Bone marrow (tissue), 2 donors: Measurements from ENCODE around the gene RGS8.

ENCODE experiments used
- DNase-seq, 2 donors: peaks; one replicate each; lab custom pipeline; 2025; lab: John Stamatoyannopoulos, UW

Gene RGS8, protein sequence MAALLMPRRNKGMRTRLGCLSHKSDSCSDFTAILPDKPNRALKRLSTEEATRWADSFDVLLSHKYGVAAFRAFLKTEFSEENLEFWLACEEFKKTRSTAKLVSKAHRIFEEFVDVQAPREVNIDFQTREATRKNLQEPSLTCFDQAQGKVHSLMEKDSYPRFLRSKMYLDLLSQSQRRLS

DNA sequence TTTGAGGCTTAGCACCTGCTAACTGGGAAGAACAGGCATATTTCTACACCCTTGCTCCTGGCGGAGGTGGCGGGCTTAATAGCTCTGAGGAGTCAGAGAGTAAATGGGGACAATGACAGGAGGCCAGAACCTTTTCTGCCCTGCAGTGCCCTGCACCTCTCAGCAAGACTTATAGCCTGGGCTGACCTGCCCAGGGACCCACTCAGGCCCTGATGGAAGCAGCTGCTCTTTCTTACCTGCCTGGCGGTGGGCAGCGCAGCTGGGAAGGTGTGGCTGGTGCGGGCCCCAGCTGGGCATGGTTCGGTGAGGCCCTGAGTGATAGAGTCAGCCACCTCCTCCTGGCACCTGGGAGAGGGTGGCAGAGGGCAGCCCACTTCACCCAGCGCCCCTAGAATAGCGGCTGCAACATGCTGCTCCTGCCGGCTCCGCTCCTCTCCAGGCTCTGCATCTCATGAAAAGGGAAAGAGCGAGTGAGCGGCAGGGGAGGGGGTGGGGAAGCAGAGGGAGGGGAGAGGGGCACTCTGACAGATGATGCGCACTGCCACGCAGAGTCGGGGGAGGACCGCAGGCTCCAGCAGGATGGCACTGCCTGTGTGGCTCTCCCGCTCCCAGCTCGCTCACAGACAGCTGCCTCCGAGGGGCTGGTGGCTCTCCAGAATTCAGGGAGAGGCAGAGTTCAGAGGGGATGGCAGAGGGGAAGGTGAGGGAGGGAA is at the start of gene RGS8:
Gene RGS8 (minus strand): TSS at position 472 of the 713 bp plus-strand sequence. CDS start 14,938 bp downstream, outside the sequence.
- DNase-seq = no peak

DNA sequence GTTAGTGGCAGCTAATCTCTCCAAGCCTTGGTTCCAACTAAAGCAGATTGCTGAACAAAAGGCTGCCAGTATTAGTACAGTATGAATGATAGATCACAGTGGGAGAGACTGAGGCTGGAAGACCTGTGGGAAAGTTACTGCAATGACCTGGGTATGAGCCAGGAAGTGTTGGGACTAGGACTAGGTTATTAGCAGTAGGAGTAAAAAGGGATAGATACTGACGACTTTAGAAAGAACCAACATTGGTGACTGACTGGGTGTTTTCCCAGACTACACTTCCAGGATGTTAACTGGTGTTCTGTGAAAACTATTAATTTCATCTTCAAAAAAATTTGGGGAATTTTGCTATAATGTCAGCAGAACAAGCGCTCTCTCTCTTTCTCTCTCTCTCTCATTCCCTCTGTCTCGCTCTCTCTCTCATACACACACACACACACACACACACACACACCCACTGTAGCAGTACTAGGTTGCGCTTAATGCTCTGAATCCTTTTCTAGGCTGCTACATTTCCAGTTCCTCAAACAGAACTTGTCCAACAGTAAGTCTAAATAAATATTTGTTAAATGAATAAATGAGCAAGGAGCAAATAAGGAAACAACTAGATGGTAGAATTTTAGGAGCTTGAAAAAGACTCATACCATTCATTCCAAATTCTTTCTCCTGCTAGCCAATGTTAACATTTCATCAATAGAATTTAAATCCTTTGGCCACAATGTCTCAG is 47.6 kb upstream of the RGS8 start:
- DNase-seq = no peak

DNA sequence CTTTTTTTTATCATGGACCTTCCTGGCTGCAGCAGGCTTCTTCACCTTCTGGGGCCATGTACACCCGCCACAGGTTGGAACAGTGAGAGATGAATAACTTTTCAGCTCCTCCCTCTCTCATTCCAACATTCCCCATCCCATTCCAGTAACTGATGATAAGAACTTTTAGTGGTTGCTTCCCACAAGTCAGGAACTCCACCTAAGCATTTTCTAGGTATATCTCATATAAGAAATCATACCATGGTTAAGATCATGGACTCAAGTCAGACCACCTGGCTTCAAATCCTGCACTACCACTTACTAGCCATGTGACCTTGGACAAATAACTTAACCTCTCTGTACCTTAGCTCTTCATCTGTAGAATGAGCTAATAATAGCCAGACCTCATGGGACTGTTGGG is 42.5 kb upstream of the RGS8 start:
- DNase-seq = no peak

DNA sequence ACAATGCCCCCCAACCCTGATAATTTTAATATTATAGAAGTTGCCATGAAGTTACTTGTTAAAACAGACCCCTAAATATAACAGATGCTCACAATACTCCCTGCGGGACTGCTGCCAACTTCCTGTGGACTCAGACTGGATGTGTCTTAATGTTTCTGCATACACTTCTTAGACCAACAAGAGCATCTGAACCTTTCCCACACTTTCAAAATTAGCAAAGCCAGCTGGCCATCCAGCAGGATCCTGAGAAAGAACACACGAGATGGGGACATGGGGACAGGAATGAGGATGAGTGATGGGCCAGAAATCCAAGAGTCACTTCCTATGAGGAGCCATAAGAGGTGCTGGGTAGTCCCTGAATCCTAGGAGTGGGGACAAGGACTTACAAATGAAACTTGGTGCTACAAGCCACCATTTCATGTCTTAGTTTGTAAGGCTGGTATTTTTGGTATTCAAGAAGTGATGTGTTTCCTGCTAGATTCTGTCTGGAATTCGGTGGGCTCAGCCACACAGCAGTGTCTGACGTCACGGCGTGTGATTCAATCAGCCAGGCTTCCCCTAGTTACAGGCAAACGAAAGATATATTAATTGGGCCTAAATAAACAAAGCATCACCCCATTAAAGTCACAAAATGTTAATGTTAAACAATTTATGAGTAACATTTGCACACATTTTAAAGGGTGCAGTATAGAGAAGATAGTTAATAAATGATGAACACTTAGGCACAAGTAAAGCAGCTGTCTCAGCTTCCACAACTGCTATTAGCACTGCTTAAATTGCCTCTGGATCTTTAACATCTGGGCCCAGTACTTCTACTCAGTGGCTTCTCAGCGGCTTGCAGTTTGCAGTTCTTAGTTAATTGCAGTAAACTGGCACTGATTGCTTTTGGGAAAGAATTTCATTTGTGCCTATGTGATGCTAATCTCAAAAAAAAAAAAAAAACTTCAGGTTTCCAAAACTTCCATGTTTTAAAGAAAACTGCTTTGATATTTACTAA is 41.2 kb upstream of the RGS8 start:
- no peak for DNase-seq

DNA sequence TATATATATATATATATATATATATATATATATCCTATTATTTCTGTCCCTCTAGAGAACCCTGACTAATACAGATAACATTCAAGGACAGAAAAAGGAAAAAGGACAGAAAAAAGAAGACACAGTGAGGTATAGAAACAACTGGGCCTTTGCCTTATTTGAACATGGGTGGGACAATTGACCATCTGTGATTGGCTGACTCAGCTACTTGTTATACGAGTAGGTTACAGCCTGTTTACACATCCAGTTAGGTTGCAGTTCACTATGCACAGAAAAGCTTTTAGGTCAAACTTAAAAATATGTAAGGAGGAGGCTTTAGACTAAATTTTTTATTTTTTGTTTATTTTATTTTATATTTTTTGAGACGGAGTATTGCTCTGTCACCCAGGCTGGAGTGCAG is 39.8 kb upstream of the RGS8 start:
- no peak for DNase-seq

DNA sequence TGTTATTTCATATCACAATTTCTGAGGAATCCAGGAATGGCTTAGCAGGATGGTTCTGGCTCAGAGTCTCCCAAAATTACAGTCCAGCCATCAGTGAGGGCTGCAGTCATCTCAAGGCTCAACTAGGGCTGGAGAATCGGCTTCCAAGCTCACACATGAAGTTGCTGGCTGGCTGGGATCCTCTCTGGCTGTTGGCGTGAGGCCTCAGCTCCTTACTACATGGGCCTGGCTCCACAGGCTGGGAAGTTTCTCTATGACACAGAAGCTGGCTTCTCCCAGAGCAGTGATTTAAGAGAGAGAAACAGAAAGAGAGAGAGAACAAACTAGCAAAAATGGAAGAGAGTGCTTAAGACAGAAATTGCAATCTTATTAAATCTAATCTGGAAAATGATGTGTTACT is 38.8 kb upstream of the RGS8 start:
- no peak for DNase-seq

DNA sequence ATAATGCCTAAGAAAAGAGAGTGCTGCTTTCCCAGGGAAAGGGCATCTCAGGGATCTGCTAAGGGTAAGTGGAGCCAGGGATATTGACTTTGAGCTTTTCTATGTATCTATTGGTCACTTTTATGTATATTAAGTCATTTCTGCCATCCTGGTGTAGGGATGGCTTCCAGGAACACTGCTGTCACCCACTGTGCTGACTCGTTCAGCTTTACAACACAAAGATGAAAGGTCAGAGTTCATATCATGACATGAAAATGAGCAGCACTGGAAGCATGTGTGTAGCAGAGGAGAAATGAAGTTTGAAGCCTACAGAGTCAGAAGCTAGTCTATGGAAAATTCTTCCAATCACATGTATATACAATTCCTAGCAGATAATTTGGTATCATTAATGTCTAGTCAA is 37.1 kb upstream of the RGS8 start:
- DNase-seq = no peak

DNA sequence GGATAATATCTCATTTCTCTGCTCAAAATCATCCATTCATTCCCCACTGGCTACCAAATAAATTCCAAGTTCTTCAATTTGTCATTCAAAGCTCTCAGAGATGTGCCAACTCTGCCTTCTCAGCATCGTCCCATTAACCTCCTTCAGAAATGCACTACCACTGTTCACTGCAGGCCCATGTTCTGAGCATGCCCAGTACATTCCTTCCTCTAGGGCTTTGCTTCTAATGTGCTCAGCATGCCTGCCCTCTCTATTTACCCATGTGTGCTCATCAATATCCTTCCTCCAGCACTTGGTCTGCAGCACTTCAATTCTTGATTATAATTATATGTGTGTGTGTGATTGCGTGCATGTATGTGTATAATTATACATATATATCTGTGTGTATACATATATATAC is 36.1 kb upstream of the RGS8 start:
- DNase-seq = no peak

DNA sequence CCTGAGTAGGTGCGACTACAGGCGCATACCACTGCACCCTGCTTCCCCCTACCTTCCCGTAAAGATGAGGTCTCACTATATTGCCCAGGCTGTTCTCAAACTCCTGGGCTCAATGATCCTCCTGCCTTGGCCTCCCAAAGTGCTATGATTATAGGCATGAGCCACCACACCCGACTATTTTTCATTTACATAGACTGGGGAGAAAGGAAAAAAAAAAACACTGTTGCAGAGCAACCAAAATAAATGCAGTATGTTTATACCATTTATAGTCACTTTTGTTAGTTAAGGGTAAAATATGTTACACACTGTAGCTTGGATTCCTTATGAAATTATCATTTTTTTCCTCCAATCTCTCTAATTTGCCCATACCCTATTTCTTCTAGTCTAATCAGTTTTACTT is 35.2 kb upstream of the RGS8 start:
- DNase-seq = no peak

DNA sequence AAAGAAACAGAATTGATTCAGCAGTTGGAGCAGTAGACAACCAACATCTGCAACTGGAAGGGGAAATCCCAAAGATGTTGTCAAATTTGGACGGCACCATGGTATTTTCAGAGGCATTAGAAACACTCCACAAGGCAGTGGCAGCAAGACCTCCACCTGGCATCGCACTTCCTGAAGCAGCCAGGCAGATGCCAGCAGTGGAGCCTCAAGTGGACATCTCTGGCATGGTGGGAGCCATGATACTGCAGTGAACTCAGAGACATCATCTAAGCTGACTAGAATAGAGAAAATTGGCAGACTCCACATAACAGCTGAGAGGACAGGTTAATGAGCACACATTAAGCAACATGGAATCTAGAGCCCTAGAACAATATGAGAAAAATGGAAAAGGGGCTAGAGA is 33.9 kb upstream of the RGS8 start:
- DNase-seq = no peak

DNA sequence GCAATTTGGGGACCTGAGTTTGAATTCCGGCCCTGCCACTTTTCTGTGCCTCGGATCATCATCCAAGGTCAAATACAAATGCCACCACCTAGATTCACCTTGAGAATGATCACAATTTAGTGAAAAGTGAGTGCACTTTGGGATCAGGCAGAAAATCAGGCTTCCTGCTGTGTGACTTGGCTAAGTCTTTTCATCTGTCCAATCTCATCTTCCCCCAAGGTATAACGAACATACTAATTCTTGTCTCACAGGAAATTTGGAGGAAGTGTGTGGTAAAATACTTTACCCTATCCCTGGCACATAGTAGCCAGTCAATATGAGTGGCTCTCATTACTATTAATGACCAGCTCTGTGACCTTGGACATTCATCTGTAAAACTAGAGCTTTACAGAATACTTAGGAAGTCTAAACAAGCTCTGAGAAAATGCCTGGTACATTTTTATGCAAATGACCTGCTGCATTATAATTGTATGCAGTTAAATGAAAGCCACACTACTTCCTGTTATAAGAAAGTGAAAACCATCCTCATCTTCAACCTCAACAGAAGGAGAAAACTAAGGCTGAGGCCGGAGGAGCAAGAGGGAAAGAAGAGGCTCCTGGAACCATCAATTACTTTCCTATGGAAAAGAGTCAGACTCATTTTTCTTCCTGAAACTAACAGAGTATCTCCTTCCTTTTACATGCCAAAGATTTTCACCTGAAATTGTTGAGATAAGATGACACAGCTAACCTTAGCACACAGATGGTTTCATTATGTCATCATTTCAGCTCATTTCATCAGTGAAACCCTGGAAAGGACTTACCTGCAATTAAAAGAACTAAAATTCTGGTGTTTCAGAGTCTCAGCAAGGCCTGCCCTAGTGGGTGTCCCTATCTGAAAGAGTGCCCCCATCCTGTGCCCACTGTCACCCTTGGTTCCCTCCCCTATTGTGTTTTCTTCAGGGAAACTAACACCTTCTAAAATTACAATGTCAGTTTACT is 32.6 kb upstream of the RGS8 start:
- DNase-seq = no peak

DNA sequence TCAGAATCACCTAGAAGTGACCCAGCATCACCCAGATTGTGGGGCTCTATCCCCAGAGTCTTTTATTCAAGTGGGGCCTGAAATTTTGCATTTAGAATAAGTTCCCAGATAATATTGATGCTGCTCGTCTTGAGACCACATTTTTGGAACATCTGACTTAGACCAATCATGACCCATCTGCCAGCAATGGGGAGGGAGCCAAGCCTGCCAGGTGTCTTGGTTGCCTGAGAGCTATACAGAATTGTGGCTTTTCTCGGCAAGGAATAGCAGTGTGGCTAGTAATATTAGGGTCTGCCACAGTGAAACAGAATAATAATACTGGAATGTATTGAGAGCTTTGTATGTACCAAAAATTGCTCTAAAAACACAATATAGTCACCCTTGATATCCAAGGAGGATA is 31.1 kb upstream of the RGS8 start:
- DNase-seq = no peak

DNA sequence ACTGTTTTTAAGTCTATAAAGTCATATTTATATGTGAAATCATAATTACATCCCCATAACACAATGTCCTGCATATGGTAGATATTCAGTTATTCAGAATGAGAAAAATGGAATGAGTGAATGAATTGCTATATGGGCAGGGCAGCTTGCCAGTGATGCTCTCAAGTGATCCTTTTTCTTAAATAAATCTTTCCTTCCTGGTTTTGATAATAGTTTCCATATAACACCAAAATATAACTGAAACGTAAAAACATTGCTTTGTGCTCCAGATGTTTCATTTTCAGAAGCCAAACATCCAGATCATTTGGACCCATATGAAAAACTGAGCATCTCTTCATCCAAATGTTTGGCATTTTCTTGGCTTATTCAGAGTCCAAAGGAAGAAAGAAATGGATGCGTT is 30.2 kb upstream of the RGS8 start:
- DNase-seq = no peak

DNA sequence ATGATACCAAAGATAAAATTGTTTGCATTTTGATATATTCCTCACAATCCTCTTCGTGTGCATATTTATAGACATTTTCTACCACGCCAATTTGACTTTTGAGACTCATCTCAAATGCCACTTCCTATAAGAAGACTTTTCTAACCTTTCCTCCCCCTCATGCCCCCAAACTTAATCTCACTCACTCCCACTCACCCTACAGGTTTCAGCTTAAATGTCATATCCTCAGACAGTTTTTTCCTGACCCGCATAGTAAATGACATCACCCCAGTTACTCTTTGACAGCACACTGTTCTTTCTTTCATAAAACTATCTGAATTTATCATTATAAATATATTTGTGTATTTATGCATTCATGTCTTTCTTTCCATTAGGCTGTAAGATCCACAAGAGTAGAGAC is 29.6 kb upstream of the RGS8 start:
- no peak for DNase-seq

DNA sequence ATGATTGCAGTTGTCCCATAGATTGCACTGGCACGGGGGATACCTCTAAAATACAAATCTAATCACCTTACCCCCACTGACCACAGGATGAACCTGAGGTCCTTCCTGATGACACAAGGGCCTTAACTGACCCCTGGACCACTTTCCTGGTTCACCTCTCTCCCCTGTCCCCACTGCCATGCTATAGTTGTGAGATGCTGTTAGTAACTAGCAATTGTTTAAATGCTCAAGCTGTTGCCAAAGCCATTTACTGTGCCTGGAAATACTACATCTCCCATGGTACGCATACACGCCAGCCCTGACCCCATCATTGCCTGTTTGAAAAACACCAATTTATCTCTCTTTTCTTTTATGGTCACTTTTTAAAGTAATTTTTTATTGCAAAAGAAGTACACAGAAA is 29.1 kb upstream of the RGS8 start:
- no peak for DNase-seq

DNA sequence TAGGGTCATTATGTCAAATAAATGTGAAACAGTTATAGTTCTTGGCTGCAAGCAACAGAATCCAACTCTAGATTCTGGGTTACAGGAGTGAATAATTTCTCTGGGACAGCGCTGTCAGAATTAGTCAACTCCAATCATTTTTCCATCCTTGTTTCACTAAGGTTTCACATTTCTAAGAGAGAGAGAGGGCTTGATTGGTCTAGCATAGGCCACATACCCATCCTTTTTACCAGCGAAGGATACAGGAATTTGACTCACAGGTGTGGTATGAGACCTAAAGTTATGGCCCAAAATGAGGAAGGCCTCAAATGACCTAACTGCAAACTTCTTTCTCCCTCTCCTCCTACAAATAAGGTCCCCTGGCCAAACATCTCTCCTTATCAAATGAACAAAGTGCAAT is 25.5 kb upstream of the RGS8 start:
- DNase-seq = no peak

DNA sequence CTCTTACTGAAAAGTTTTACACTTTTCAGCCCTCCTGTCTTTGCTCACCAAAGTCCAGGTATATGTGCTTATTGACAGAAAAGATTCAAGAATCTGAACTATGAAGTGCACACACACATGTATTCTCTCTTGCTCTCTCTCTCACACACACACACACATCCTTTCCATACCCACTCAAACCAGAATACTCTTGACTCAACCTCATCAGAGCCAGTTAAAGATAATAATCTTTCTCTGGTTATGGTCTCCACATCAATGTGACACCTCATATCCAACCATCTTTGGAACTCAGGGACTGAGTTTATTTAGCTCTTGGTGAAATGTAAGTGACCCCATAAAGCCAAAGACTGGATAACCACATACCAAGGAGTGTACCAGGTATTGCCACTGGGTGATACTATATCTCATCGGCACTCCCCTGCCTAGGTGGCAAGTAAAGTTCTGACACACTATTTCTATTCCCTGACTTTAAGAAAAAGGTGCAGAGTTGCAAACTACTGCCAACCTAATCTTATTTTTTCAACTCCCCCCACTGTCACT is 24.9 kb upstream of the RGS8 start:
- DNase-seq = no peak

DNA sequence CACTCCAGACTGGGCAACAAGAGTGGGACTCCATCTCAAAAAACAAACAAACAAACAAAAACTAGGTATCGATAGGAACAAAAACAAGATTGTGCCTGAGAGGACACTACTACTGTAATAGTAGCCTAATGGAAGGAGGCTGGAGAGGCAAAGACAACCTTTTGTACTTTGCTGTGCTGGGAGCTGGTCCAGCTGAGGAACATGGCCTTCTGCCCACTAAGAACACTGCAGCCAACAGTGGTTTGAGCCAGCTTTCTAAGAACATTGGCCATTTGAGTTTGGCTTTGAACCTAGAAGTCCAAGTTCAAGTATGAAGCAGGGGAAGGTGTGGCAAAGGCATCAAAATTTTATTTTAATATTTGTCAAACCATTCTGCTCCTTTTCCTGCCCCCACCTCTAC is 22.7 kb upstream of the RGS8 start:
- DNase-seq = no peak

DNA sequence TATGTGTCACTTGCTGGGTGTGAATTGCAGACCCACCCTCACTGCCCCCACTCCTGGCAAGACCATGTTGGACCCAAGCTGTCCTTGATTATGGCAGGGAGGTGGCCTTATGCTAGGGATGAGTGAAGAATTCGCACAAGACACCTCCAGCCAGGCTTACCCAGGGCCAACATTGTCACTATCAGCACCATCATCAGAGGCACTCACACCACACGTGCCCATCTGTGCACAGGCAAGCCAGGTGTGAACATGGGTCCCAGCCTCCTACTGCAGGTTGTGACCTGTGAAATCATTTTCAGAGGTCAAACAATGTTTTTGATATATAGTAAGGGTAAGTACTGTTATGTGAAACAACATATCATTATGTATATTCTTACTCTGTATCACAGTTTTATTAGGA is 20.3 kb upstream of the RGS8 start:
- DNase-seq = no peak

DNA sequence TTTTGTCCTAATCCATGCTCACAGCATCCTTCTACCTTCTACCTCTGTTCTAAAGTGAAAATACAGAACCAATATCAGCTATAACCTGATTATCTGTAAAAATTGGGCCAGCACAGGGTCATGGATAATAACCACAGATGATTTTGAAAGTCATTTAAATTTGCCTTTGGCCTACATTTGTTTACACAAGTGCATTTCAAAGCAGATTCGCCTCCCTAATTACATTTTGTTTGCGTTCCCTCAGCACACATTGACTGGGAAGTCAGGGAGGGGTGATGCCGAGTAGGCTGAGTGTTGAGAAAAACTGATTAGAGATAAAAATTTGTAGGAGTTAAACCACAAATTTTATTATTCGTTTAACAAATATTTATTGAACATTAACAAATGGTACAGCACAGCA is 19.2 kb upstream of the RGS8 start:
- no peak for DNase-seq
